ENCODE data around the gene RNFT1.
"Not testable (repeated sequence)": the region's sequence is repeated elsewhere in the genome, so short reads cannot be mapped to it uniquely, and the experiment has no call there.

DNA sequence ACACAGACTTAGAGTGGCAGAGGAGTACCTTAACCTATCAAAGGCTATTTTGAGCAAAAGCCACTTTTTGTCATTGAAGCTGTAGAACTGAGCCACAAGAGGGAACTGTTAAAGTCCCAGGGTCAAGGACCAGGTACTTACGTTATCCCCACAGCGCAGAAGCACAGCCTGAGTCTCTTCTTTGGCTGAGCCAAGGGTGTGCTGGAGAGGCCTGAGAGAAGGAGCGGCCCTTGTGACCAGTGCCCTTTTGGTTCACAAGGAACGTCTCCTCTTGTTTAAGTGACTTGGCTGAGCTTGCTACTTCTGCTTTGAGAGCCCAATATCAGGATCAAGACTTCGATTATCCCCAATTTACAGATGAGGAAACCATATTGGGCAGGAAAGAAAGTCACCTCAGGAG is 40.0 kb upstream of the RNFT1 start:
- TF ChIP-seq, protein P1, sequence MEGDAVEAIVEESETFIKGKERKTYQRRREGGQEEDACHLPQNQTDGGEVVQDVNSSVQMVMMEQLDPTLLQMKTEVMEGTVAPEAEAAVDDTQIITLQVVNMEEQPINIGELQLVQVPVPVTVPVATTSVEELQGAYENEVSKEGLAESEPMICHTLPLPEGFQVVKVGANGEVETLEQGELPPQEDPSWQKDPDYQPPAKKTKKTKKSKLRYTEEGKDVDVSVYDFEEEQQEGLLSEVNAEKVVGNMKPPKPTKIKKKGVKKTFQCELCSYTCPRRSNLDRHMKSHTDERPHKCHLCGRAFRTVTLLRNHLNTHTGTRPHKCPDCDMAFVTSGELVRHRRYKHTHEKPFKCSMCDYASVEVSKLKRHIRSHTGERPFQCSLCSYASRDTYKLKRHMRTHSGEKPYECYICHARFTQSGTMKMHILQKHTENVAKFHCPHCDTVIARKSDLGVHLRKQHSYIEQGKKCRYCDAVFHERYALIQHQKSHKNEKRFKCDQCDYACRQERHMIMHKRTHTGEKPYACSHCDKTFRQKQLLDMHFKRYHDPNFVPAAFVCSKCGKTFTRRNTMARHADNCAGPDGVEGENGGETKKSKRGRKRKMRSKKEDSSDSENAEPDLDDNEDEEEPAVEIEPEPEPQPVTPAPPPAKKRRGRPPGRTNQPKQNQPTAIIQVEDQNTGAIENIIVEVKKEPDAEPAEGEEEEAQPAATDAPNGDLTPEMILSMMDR (IDR thresholded peaks at IDR 0.05), result not testable (repeated sequence)
- not testable (repeated sequence) for TF ChIP-seq POLR2A (IDR thresholded peaks at IDR 0.05)

All from lower leg skin (tissue), 3 donors.